ENCODE results near the gene CDH2. TPM values are rescaled to one million over a fixed set of nuclear protein-coding genes. Genes with fewer than 3 reads are reported as not detected.

CDH2 gene
- total RNA-seq, 1 experiment from 2014 or later: 15.0 TPM

GRCh38 chr18:28151434-28151833, 25.5 kb downstream of the CDH2 start:
- Histone ChIP-seq H3K9me3 (ENCODE audit: low read depth, low read length, poor library complexity, severe bottlenecking) (no peaks in the 10 kb centered on the region), H3K4me1 (ENCODE audit: insufficient read depth, low read length, poor library complexity, severe bottlenecking) (peaks cover 6% of the 10 kb centered on the region), H3K4me3 (ENCODE audit: low read depth, low read length, poor library complexity, severe bottlenecking) (no peak overlapping the region), H3K27me3 (replicated peaks; ENCODE audit: insufficient read depth, low read depth, low read length, poor library complexity) (peaks cover 6% of the 10 kb centered on the region), H3K27ac (ENCODE audit: low read depth, low read length, poor library complexity, severe bottlenecking) (no peak overlapping the region), H3K36me3 (ENCODE audit: insufficient read depth, low read length, poor library complexity, severe bottlenecking) (no peaks in the 10 kb centered on the region)
- ChIA-PET CTCF (no interaction called here), POLR2A (ENCODE audit: low non-redundant PET) (interaction anchor here (0.6 kb wide), 1 partner anchor 625 kb away, joined by 3 read pairs; no protein-coding TSS in a partner anchor)
- intact Hi-C loops (cut with micrococcal nuclease; ENCODE audit: unreplicated experiment): no loop called here
- TF ChIP-seq CTCF (conservative IDR thresholded peaks at IDR 0.05; ENCODE audit: low read depth, low read length): no peak
- DNase-seq (ENCODE audit: low spot score): no peak
- no TSS peak for BruUV-seq (replicated peaks)

DNA sequence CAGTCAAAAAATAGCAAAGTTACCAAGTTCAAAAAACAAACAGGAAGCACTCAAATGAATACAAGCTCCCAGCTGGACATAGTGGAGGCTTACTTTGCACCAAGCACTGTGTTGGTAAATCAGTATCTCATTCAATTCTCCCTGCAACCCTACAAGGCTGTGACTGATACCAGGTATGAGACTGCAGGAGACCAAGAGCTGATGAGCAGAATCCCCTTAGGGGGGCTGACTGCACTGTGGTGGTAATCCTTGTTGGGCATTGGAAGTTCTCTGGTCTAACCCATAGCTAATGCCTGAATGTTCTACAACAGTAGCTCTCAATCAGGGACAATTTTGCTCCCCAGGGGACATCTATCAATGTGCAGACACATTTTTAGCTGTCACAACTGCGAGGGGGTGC, 26.0 kb downstream of the CDH2 start:
- Histone ChIP-seq H3K4me1 (ENCODE audit: insufficient read depth, low read length, poor library complexity, severe bottlenecking) (peaks cover 6% of the 10 kb centered on the region), H3K27me3 (replicated peaks; ENCODE audit: insufficient read depth, low read depth, low read length, poor library complexity) (peaks cover 11% of the 10 kb centered on the region), H3K9me3 (ENCODE audit: low read depth, low read length, poor library complexity, severe bottlenecking) (no peaks in the 10 kb centered on the region), H3K27ac (ENCODE audit: low read depth, low read length, poor library complexity, severe bottlenecking) (no peak overlapping the region), H3K4me3 (ENCODE audit: low read depth, low read length, poor library complexity, severe bottlenecking) (no peak overlapping the region), H3K36me3 (ENCODE audit: insufficient read depth, low read length, poor library complexity, severe bottlenecking) (no peaks in the 10 kb centered on the region)
- intact Hi-C loops (cut with micrococcal nuclease; ENCODE audit: unreplicated experiment): no loop called here
- BruUV-seq (replicated peaks): no TSS peak
- no peak for DNase-seq (ENCODE audit: low spot score)
- ChIA-PET CTCF (no interaction called here), POLR2A (ENCODE audit: low non-redundant PET) (interaction anchor here (0.6 kb wide), 1 partner anchor 626 kb away, joined by 3 read pairs; no protein-coding TSS in a partner anchor)
- no peak for TF ChIP-seq CTCF (conservative IDR thresholded peaks at IDR 0.05; ENCODE audit: low read depth, low read length)
- no peak for TF ChIP-seq EZH2 (IDR thresholded peaks at IDR 0.05; ENCODE audit: borderline replicate concordance, low read depth, low read length, poor library complexity, severe bottlenecking)

- no TSS peak for BruUV-seq (replicated peaks)
- Histone ChIP-seq H3K4me1 (ENCODE audit: insufficient read depth, low read length, poor library complexity, severe bottlenecking) (peaks cover 6% of the 10 kb centered on the region), H3K36me3 (ENCODE audit: insufficient read depth, low read length, poor library complexity, severe bottlenecking) (no peaks in the 10 kb centered on the region)
Observed at GRCh38 chr18:28149810-28150420, 27.0 kb downstream of the CDH2 start.

More at GRCh38 chr18:28149810-28150420, 27.0 kb downstream of the CDH2 start:
- no peak for DNase-seq (ENCODE audit: low spot score)
- H3K27me3 ChIP-seq (replicated peaks; ENCODE audit: insufficient read depth, low read depth, low read length, poor library complexity): peaks cover 12% of the 10 kb centered on the region
- H3K4me3 ChIP-seq (ENCODE audit: low read depth, low read length, poor library complexity, severe bottlenecking): no peak overlapping the region
- intact Hi-C loops (cut with micrococcal nuclease; ENCODE audit: unreplicated experiment): no loop called here
- no peak for TF ChIP-seq EZH2 (IDR thresholded peaks at IDR 0.05; ENCODE audit: borderline replicate concordance, low read depth, low read length, poor library complexity, severe bottlenecking)
- TF ChIP-seq CTCF (conservative IDR thresholded peaks at IDR 0.05; ENCODE audit: low read depth, low read length): no peak
- POLR2A ChIA-PET (ENCODE audit: low non-redundant PET): interaction anchor here (0.5 kb wide), 1 partner anchor 30 kb away, joined by 3 read pairs; no protein-coding TSS in a partner anchor
- H3K27ac ChIP-seq (ENCODE audit: low read depth, low read length, poor library complexity, severe bottlenecking): no peak overlapping the region
- CTCF ChIA-PET: no interaction called here
- H3K9me3 ChIP-seq (ENCODE audit: low read depth, low read length, poor library complexity, severe bottlenecking): no peaks in the 10 kb centered on the region

All from A673 (cell line).